Activated CD4-positive, alpha-beta T cell treated with anti-CD3 and anti-CD28 coated beads, Interleukin-2, amount 50 U/mL, for 24 hours (primary cell): ENCODE results near the gene GYS2.

Source experiments
- DNase-seq, 2 donors: peaks; one replicate each; pipeline ENCODE4 v3.0.0-alpha.2; 2020; ENCODE audit warnings: low read depth in 1 of 2, low spot score in 1 of 2

GYS2 gene

DNA sequence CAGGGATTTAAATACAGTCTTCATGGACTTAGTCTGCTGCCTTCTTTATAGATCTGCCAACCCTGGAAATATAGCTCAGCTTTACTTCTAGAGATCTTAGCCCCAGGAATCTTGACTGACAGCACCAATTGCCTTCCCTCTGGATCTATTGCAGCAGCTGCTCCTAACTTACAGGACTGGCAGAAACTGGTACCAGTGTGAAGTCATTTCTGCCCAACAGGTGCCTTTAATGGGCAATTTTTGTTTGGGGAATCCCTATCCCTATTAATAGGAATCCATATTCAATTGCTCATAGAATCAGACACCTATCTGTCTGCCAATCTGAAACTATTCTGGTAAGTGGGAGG is 51.3 kb downstream of the GYS2 start:
- DNase-seq, result no peak

DNA sequence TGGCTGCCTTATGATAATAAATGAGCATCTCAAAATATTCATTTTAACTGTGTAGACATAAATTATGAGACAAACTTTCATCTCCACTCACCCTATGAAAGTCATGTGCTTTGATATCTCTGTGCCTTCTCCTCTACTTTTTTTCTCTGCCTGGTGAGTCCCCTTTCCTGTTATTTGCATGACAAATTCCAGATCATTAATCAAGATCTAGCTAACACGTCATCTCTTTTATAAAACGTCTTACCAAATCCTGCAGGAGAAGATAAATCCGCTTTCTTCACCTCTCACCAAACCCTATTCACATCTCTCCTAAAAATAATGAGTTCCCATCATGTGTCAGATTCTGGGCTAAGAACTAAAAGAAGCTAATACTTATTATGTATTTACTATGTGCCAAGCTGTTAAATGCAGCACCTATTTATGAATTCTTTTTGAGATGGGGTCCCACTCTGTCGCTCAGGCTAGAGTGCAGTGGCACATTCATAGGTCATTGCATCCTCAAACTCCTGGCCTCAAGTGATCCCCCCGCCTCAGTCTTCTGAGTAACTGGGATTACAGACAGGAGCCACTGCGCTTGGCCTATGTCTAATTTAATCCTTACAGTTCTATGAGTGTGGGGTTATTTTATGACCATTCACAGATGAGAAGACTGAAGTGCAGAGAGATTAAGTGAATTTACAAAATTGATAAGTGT is 51.9 kb downstream of the GYS2 start:
- no peak for DNase-seq

DNA sequence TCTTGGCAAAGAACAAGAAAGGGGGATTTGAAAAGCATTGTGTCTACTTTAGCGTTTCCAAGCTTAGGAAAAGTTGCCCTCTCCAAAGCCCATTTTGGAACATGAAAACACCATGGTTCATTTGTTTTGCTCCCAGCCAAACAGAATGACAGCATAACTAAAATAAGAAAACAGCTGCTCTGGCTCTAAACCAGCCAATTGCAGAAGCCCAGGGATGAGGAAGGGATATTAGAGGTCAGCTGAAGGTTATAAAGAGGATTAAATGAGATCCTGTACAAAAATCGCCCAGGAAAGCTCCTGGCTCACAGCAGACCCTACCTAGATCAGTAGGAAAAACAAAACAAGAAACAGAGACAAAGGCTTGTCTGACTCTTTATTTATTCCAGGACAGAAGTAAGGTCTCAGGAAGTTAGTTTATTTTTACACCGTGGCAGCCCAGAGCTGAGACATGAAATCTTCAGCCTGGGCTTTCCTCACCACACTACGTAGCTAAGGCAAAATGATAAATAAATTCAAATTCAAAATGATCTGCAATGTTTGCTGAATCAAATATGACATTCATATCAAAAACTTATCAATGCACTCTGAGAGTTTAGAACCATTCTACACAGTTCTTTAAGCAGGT is 52.7 kb downstream of the GYS2 start:
- DNase-seq, result no peak

DNA sequence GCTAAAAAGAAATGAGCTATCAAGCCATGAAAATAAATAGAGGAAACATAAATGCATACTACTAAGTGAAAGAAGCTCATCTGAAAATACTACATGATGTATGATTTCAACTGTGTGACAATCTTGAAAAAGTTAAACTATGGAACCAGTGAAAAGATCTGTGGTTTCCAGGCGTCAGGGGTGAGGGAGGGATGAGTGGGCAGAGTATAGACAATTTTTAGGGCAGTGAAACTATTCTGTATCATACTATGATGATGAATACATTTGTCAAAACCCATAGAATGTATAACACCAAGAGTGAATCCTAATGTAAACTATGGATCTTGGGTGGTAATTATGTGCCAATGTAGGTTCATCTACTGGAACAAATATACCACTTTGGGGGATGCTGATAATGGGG is 57.2 kb downstream of the GYS2 start:
- no peak for DNase-seq

DNA sequence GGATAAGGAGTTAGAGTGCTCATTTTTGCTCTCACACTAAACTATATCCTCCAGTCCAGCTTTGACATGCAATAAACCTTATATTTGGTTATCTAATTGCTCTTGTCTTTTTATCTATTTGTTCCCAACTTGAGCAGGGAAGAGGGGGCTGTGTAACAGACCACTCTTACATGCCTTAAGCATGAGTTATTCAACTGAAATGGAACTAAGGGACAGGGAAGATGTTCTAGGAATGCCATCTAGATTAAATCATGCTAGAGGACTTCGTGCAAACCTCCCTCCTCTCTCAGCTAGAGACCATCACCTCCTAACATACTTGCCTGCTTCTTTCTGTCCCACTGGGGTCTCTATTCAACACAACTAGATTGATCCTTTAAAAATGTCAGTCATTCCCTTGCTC is 57.9 kb downstream of the GYS2 start:
- no peak for DNase-seq

DNA sequence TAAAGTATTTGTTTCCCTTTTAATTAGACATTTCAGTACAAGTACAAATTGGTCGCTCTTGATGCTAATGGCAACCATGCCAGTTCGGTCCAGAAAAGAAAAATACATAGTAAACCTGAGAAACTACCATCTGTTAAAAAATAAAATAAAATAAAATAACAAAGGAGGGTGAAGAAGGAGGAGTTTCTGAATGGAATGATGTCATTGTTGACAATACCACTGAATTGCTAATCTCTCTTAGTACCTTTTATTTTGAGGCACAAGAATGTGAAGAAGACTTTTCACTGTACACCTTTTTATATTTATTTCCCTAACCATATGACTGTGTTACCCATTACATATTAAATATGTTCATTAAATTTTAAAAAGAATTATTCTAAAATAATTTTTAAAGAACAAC is 59.1 kb downstream of the GYS2 start:
- no peak for DNase-seq

DNA sequence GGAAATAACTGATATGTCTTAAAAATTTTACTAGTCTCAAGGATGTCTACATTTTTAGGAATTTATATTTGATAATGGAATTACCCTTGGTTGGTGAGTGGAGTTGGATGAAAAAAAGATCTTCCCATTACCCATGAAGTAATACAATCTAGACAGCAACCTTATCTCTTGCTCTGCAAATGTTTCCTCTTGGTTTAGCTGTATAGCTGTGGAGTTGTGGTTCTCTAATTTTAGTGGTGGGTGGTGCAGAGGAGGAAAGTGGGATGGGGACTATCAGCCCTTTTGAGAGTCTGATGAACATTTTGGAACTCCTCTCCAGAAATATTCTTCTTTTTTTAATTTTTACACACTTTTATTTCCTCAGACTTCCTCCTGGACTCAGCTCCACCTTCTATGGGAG is 61.5 kb downstream of the GYS2 start:
- no peak for DNase-seq

DNA sequence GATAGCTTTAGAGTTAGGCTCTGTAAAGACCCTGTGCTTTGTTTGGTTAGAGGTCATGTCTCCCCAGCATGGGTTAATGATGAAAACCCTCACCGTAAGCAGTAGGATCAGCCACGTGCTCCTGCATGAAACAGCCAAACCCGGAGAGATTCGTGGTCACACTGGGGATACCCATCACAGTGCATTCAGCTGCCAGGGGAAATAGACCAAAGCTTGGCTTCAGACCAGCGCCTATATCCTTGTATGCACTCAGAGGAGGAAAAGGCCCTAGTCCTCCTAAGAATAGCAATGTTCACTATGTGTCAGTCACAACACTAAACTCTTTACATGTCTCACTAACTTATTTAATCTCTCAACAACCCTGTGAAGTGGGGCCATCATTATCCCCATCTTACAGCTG is 62.2 kb downstream of the GYS2 start:
- DNase-seq, result no peak

DNA sequence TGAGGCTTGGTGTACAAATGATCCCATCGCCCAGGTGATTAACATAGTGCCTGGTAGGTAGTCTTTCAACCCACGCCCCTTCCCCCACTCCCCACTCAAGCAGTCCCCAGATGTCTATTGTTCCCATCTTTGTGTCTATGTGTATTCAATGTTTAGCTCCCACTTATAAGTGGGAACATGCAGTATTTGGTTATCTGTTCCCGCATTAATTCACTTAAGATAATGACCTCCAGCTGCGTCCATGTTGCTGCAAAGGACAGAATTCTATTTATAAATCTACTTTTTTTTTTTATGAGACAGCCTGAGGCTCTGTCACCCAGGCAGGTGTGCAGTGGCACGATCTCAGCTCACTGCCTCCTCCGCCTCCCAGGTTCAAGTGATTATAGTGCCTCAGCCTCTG is 62.9 kb downstream of the GYS2 start:
- no peak for DNase-seq

DNA sequence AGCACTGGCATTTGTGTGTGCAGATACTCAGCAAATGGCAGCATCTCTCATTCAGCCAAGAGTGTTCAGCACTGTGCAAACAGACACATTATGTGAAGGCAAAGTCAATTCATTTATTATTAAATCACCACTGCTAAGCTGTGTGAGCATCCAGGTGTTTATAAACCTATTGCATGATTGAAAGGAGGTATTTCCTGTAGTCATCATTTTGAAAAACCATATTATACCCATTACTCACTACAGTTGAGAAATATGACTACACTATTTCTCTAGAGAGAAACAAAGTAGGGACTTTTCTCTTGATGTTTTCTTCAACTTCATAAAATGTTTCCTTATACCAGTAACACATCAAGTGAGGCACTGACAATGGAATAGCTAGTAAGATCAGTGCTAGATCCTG is 64.8 kb downstream of the GYS2 start:
- DNase-seq, result no peak

DNA sequence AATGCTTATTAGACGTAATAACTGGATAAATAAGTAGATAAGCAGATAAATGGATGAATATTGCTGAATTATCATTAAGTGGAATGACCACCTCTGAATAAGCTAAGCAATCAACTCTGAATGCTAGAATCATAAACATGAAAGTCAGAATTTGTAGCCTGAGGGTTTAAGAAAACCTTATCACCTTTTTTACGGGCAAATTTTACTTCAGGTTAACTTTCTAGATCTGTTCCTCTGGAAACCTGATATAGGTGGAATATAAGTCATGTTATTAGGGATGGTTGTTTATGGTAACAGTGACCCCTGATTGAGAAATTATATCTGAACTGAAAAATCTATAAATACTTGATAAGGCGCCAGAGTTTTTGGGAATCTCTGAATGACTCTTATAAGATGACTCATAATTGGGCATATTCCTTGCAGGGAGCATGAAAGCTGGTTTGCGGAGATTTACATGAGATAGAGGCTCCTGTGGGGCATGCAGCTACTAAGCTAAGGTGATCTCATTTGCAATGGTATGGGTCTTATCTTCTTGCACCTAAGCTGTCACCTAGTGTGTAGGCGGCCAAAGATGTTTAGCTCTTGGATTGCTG is 66.5 kb downstream of the GYS2 start:
- no peak for DNase-seq

DNA sequence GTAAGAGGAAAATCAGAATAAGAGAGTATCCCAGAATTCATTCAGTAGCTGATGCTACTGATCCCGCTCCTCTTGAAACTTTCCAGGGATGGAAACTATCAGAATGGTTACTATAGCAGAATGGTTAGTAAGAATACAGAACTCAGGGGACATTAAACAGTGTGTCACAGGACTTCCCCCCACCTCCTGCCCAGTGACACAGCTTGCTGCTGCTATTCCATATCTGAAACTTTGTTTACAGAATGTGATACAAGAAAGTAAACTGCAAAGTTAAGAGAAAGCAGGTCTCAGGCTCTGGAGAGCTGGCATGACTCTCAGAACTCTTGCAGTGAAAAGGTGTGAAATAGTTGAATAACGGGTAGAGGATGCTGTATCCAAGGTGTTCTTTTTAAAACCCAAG is 75.2 kb downstream of the GYS2 start:
- DNase-seq, result no peak

DNA sequence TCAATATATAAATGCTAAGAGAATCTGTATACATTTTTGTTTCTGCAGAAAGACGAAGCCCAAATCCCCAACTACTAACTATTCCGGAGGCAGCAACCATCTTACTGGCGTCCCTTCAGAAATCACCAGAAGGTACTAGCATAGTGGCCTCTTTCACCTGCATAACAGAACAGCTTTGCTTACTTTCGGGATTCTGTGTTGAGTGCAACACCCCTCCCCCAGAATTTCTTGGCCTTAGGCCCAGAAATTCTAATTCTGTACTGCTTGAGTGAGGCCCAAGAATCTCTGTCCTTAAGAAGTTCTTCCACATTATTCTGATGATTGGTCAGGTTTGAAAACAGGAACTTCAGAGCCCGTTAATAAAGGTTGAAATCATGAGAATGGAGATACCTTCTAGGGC is 75.7 kb downstream of the GYS2 start:
- DNase-seq, result no peak

DNA sequence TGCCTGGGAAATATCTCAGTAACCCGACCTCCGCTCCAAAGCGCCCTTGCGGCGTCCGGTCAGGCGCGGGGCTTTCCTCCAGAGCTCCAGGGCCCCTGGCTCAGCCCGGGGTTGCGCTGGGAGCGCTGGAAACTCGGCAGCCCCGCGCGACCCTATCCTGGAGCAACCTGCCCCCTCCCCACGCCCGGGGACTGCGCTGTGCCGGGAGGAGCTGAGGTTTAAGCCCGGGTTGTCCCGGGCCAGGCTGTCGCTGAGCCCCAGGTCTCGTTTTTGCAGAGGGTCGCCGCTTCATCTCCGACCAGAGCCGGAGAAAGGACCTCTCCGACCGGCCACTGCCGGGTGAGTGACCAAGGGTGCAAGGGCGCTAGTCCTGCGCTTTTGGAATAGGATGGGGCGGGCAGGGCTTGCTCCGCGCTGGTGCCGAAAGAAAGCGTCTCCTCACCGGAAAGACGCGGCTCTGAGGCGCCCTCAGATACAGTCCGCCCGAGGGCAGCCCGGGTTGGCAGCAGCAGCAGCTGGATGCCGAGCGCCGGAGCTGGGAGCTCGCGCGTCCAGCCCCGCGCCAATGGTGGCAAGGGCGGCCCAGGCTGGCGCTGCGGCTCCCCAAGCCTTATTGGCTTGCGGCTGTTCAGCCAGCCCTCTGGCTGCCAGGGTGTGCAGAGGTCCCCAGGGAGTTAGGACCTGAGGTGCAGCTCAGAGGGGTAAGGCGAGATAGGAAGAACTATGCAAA is 77.0 kb downstream of the GYS2 start:
- peak; percentile 35 to 42 for DNase-seq

DNA sequence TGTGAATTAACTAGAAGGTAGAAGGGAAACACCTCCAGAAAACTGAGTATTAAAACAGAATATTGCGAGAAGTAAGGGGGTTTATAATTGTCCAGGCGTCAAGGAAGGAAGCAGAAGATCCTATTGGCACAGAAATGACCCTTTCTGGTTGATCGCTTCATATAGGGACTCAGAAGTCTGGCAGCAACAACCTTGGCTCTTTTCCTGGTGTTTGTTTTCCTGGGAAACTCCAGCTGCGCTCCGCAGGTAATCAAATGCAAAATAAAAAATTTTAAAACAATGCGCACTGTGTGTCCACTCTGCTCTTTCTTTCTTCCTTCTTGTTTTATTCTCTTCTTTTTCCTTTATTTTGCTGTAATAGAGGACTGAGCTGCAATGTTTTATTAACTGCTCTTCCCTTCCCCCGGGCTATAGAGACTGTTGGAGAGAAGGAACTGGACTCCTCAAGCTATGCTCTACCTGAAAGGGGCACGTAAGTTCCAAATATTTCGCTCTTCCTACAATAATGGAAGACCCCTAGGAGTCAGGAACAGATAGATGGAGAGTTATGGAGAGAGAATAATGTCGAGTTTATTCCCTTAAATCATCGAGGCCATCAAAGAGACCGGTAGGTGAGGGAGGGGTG is 77.8 kb downstream of the GYS2 start:
- DNase-seq, result no peak

DNA sequence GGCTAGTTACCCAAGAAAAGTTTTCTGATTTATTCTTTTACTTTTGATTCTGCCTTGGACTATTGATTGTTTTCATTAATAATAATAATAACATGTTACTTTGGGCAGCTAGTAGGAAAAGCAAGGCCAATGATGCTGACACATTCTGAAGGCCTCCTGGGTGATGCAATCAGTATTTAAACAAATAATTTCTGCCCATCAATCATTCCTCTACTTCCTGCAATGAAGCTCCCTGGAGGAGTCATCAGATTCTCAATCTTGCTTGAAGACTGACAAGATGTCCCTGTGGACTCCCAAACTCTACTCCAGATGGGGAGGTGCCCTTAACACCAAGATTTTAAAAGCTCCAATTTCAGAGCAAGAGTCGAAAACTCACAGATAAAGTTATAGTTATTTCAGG is 78.6 kb downstream of the GYS2 start, which contains the start of gene SPX:
TSS of gene SPX (plus strand) at position 244 of the 400 bp plus-strand sequence. CDS start 177 bp downstream, outside the sequence.
- no peak for DNase-seq

DNA sequence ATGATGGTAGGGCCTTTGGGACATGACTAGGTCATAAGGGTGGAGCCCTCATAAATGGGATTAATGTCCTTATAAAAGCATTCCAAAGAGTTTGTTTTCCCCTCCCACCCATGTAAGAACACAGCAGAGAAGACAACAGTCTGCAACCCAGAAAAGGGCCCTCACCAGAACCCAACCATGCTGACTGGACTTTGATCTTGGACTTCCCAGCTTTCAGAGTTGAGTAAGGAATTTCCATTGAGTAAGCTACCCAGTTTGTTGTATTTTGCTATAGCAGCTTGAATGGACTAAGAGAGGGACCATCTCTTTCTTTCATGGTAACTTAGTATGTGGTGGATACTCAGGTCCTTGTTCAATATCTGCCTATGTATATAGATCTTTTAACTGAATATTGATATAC is 81.5 kb downstream of the GYS2 start:
- DNase-seq, result no peak

DNA sequence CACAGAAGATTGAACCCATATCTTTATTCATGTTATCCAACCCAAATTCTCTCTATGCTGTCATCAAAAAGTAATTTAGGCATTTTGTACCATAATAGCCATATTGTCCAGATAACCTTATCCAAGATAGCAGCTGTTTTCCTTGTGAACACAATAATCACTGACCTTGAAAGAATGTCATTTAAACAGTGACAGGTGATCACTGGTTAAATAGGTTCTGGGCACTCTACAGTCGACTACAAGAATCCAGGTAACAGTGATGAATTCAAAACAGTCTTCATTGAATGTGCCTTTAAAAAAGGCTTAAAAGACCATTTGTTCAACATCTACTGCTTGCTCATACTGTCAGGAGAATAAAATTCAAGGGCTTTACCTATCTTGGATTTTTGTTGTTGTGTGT is 83.1 kb downstream of the GYS2 start:
- no peak for DNase-seq

DNA sequence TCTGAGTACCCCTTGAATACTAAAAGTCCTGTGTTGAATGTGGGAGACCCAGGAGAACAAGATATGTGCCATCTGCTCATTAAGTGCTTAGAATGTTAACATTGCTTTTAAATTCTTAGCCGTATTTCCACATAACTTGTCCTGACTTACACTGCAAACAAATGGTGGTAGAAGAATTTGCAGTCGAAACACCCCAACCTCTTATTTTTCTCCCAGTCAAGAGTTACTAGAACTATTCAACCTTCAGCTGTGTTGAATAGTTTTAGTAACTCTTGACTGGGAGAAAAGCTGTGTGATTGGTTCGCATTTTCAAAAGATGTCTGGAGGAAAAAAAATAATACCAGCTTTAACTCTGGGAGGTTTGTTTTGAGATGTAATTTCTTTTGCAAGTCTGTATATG is 86.2 kb downstream of the GYS2 start:
- no peak for DNase-seq

DNA sequence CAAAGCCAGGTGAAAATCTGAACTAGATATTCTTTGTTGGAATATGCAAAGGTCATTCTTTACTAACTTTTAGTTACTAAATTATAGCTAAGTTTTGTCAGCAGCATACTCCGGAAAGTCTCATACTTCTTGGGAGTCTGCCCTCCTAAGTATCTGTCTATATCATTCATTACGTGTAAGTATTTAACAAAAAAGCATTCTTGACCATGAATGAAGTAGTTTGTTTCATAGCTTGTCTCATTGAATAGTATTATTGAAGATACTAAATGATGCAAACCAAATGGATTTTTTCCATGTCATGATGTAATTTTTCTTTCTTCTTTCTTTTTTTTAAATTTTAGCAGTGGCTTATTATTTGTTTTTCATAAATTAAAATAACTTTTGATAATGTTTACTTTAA is 88.4 kb downstream of the GYS2 start:
- no peak for DNase-seq

DNA sequence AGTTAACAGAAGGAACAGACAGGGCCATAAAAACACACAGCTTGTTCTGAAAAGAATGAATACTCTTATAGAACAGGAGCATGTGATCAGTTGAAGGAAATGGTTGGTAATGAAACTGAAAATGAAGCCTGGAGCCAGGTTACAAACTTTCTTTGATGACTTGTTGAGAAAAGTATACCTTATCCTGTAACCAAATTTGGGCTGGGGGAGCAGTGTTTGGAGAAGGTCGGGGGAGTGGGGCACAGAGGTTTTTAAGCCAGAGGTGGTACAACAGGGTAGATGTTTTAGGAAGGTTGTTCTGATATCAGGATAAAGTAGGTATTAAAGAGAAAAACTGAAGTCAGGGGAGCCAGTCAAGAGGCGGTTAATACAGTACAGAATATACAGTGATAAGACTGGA is 94.9 kb downstream of the GYS2 start:
- DNase-seq, result peak in 1 of 2 donors; percentile 12

DNA sequence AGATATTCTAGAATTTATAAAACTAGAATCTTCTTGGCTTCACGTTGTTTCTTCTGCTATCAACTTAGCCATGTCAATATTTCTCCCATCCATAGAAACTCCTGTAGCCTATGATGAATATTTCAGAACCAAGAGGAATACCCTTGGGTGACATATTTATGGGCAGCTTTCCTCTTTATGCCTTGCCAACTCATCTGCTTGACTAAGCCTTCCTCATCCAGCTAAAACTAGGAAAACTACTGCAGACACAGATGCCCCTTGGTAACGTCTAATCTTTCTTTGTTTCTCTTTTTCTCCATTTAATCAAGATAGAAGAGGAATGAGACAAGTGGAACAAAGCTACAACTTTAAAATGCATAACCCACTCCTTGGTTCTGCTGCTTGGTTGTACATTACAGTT is 96.8 kb downstream of the GYS2 start:
- no peak for DNase-seq
